Stimulated activated CD4-positive, alpha-beta T cell treated with anti-CD3 and anti-CD28 coated beads, Interleukin-15, amount 100 ng/mL, for 24 hours (primary cell): ENCODE results near the gene ZNF814.
A peak's percentile ranks its signal among the peaks of the same experiment; 100 is the strongest.
"Not testable (repeated sequence)": the region's sequence is repeated elsewhere in the genome, so short reads cannot be mapped to it uniquely, and the experiment has no call there.

ENCODE experiments used
- DNase-seq: peaks from one replicate; pipeline ENCODE4 v3.0.0-alpha.2; 2020

Gene ZNF814

DNA sequence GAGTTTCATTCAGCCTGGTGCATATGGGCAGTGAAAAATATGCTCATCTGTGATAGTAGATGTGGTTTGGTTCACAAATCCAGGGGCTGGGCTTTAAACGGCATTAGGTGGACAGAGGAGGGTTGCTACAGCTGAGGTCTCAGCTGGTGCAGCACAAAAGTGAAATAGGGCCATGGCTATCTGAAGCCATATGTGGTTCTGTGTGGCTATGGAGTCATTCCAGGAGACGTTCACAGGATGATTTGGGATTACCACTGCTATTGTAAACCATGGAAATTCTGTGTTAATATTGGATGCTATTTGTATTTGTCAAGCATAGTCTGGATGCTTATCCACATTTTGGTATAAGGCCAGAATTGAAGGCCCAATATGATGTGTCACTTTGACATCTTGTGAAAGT, 34.7 kb downstream of the ZNF814 start:
- DNase-seq: not testable (repeated sequence)

DNA sequence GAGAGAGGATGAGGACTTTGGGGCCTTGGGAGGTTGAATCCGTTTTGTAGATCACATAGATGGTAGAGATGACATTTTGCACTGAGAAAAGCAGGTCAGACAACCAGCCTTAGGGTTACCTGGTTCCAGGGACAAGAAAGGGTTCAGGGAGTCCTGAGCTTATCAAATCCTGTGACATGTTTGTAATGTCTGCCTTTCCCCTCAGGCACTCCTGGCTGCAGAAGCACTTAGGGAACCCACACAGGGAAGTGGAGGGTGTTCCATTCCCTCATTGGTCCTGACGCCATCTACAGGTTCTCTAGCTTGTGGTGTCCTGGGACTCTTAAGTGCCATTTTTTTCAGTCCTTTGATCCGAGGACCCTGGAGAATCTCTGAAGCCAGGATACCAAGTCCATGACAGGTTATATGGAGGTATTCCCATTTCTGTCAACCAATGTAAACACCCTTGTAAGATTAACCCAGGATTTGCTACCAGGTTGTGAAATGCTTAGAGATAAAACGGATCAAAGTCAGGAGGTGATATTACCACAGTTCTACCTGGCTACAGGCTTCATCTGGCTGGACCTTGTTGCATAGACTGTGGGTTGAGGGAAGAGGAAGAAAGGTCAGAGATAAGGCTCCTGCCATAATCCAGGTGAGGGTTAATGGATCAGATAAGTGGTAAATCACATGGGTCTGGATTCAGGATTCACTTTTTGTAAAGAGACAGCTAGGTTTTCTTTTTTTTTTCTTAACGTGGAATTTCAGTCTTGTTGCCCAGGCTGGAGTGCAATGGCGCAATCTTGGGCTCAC, 36.8 kb downstream of the ZNF814 start:
- DNase-seq: not testable (repeated sequence)

DNA sequence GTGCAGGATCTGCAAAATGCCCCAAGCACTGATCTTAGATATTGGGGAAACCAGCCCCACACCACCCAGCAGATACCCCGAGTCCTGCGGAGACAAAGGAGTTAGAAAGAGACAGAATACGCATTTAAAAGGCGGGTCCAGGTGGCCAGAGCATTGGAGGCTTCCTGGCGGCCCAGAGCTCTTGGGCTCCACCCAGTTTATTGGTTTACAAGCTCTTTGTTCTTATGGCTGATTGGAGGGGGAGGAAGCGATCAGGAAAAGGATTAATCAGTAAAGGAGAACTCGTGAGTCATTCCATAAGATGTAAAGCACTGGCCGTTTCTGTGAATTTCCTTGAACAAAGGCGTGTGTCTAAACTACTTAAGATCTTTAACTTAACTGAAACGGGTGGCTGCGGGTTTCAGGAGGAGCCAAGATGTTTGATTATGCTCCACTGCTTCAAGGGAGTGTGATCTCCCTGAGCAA, 38.3 kb downstream of the ZNF814 start:
- DNase-seq: peak; percentile 38

DNA sequence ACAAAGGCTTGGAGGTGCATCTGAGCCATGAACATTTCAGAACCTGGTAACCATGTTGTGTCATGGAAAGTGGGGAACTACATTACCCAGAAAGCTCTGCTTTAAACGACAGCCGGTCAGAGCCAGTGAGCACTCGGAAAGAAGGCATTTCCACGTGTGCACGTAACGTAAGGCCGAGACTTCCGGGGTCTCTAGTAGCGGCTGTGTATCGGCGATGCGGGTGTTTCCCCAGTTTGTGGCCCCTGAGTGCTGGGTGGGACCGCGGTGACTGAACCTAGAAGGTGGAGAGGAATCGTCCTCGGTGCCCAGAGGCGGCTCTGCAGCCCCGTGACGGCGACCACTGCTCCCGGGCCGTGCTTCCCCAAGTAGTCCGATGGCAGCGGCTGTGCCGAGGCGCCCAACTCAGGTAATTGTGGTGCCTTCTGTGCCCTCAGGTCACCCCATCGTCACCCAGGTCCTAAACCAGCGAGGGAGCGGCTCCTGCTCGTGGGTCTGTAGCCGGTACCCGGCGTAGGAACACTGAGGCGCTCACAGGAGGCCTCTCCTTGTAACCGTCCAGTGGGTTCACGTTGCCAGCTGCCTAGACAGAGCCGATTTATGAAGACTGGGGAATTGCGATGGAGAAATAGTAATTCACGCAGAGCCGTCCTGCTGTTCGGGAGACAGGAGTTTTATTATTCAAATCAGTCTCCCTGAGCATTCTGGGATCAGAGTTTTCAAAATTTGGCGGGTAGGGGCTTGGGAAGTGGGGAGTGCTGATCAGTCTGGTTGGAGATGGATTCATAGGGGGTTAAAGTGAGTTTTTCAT, 39.0 kb downstream of the ZNF814 start, which contains the start of gene ZNF587:
Gene ZNF587, plus strand, starts transcription at position 194 of the 808 bp plus-strand sequence. Its CDS starts 180 bp downstream, at position 374.
- peak; percentile 81 for DNase-seq

DNA sequence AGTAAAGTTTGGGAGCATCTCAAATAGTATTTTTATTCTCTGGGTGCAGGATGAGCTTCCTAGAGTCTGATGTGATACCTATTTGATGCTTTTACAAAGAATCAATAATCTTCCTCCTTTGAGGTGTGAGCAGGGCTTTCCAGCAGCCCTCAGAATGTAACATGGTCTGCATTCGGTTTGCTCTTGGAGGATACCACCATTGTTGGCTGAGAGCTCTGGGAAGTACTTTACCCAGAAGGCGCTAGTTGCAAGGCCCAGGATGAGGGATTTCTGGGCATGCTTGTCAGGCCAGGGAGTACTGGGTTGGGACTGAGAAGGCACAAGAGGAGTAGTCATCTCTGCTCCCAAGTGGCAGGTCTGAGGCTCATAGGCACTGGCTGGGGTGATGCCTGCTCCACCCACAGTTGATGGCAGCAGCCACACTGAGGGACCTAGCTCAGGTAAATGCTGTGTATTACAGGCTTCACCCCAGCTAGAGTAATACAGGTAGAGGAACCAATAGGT, 39.6 kb downstream of the ZNF814 start:
- DNase-seq: not testable (repeated sequence)

DNA sequence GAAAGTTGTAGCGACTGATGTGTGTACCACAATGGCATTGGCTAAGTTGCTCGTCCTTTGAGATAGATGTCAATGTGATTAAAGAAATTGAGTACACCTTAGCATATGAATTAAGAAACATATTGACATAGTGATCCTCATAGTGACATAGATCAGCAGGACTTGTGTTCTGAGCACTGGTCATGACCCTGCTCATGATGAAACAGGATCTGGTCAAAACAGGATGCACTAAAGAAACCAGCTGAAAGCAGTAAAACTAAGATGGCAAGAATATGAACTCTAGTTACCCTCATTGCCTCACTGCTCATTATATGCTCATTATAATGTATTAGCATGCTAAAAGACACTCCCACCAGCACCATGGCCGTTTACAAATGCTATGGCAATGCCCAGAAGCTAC, 41.7 kb downstream of the ZNF814 start:
- DNase-seq: not testable (repeated sequence)

DNA sequence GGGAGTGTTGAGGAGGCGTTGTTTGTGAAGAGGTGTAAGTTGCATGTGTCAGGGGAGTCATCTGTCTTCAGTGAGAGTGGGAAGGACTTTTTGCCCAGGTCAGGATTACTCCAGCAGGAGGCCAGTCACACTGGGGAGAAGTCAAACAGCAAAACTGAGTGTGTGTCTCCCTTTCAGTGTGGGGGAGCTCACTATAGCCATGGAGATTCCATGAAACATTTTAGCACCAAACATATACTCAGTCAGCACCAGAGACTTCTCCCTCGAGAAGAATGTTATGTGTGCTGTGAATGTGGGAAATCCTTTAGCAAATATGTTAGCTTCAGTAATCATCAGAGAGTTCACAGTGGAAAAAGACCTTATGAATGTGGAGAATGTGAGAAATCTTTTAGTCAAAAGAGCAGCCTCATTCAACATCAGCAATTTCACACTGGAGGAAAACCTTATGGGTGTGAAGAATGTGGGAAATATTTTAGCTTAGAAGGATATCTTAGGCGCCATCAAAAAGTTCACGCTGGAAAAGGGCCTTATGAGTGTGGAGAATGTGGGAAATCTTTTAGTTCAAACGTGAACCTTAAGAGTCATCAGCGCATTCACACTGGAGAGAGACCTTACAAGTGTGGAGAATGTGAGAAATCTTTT, 47.6 kb downstream of the ZNF814 start:
- no peak for DNase-seq

DNA sequence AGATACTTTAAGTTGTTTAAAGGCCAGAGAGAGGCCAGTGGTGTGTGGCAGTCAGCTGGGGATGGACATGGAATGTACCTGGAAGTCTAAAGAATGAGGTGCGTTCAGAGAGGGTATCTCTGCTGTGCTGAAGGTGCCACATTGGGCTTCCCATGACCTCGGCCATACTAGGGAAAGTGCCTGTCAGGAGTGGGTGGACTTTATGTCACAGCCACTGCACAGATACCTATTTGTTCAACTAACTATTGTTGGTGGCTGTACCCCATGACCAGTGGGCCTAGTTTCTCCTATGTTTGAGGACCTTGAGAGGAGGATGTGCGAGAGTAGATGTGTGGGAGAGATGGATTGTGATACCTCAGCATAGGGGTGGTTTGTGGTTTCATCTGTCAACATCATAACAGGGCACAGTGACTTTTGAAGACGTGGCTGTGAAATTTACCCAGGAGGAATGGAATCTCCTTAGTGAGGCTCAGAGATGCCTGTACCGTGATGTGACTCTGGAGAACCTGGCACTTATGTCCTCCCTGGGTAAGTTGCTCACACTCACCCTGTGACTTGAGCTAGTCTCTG, 50.1 kb downstream of the ZNF814 start:
- not testable (repeated sequence) for DNase-seq

DNA sequence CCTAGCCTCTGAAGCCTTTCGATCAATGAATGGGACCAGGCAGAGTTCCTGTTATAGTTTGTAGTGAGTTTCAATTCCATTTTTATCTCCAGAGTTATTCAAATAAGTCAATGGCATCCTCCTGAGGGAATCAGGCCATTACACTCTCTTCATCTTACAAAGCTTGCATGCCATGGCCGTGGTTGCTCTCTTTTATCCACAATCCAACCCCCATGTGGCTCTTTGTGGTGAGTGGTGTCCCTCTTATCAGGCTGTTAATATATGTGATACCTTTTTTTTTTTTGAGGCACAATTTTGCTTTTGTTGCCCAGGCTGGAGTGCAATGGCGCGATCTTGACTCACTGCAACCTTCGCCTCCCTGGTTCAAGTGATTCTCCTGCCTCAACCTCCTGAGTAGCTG, 51.8 kb downstream of the ZNF814 start:
- not testable (repeated sequence) for DNase-seq

DNA sequence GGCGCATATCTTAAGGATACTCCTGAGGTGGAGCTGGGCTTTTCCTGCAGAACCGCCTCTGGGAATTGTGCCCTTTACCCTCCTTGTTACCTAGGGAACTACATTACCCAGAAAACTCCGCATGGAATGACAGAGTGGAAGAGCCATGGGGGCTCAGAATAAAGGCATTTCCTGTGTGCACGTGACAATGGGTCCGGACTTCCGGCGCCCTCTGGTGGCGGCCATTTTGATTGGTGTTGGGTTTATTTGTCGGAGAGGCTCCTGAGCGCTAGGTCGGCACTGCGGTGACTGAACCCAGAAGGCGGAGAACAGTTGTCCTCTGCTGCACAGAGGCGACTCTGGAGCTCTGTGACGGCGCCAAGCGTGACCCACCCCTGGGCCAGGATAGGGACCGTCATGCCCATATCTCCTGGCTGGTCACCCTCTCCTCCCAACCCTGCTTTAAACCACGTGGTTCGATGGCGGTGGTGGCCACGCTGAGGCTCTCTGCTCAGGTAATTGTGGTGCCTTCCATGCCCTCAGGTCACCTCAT, 58.7 kb downstream of the ZNF814 start, which contains the start of gene ZNF587B:
Gene ZNF587B, plus strand, starts transcription at position 229 of the 532 bp plus-strand sequence. Its CDS starts 230 bp downstream, at position 459.
- DNase-seq: peak; percentile 46

DNA sequence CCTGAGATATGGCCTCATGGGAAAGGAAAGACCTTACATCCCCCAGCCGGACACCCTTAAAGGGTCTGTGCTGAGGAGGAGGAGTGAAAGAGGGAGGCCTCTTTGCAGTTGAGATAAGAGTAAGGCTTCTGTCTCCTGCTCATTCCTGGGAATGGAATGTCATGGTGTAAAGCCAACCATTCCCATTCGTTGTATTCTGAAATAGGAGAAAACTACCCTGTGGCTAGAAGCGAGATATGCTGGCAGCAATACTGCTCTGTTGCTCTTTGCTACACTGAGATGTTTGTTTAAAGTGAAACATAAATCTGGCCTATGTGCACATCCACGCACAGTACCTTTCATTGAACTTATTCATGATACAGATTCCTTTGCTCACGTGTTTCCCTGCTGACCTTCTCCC, 59.5 kb downstream of the ZNF814 start:
- no peak for DNase-seq

DNA sequence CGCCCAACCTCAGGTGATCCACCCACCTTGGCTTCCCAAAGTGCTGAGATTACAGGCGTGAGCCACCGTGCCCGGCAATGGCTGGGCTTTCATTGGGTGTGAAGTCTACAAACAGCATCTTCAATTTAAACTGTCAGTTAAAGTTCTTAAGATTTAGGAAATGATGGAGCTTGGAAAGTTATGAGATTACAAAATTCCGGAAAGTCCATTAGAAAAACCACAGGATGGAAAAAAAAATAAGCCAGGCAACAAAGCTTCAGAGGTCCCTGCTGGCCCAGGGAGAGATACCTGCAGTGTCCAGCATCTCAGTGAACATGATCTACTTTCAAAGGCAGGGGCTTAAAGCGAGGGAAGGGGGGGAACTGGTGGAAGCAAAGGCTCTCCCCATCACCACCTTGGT, 63.3 kb downstream of the ZNF814 start:
- no peak for DNase-seq

DNA sequence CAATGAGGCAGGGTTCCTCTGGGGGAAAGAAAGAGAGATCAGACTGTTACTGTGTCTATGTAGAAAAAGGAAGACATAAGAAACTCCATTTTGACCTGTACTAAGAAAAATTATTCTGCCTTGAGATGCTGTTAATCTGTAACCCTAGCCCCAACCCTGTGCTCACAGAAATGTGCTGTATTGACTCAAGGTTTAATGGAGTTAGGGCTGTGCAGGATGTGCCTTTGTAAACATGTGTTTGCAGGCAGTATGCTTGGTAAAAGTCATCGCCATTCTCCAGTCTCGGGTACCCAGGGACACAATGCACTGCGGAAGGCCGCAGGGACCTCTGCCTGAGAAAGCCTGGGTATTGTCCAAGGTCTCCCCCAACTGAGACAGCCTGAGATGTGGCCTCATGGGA, 65.2 kb downstream of the ZNF814 start:
- DNase-seq: not testable (repeated sequence)

DNA sequence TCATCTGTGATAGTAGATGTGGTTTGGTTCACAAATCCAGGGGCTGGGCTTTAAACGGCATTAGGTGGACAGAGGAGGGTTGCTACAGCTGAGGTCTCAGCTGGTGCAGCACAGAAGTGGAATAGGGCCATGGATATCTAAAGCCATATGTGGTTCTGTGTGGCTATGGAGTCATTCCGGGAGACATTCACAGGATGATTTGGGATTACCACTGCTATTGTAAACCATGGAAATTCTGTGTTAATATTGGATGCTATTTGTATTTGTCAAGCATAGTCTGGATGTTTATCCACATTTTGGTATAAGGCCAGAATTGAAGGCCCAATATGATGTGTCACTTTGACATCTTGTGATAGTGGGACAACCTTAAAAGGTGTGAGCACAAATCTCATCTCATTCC, 65.7 kb downstream of the ZNF814 start:
- DNase-seq: not testable (repeated sequence)

DNA sequence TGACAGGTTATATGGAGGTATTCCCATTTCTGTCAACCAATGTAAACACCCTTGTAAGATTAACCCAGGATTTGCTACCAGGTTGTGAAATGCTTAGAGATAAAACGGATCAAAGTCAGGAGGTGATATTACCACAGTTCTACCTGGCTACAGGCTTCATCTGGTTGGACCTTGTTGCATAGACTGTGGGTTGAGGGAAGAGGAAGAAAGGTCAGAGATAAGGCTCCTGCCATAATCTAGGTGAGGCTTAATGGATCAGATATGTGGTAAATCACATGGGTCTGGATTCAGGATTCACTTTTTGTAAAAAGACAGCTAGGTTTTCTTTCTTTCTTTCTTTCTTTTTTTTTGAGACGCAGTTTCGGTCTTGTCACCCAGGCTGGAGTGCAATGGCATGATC, 67.3 kb downstream of the ZNF814 start:
- DNase-seq: not testable (repeated sequence)

DNA sequence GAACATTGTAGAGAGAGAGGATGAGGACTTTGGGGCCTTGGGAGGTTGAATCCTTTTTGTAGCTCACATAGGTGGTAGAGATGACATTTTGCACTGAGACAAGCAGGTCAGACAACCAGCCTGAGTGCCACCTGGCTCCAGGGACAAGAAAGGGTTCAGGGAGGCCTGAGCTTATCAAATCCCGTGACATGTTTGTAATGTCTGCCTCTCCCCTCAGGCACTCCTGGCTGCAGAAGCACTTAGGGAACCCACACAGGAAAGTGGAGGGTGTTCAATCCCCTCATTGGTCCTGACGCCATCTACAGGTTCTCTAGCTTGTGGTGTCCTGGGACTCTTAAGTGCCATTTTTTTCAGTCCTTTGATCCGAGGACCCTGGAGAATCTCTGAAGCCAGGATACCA, 67.7 kb downstream of the ZNF814 start:
- DNase-seq: not testable (repeated sequence)

DNA sequence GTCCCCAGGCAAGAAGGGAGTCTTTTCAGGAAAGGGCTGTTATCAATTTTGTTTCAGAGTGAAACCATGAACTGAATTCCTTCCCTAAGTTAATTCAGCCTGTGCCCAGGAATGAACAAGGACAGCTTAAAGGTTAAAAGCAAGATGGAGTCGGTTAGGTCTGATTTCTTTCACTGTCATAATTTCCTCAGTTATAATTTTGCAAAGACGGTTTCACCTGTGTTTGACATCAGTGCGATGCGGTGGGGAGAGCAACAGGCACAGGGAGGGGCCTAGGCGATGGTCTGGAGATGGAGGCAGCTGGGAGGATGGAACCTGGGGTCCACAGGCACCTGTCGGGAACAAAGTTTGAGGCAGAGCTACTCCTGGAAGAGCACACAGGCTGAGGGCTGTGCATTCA, 68.2 kb downstream of the ZNF814 start:
- no peak for DNase-seq

DNA sequence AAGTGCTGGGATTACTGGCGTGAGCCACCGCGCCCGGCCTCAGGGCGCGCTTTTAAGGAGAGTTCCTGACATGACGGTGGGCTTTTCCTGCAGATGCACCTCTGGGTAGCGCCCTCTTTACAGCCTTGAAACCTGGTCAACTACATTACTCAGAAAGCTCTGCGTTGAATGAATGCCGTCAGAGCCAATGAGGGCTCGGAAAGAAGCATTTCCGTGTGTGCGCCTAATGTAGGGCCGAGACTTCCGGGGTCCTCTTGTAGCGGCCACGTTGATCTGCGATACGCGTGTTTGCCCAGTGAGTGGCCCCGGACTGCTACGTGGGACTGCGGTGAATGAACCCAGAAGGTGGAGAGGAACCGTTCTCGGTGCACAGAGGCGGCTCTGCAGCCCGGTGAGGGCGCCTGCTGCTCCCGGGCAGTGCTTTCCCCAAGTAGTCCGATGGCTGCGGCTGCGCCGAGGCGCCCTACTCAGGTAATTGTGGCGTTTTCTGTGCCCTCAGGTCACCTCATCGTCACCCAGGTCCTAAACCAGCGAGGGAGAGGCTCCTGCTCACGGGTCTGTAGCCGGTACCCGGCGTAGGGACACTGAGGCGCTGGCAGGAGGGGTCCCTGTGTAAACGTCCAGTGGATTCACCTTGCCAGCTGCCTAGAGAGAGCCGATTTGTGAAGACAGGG, 69.2 kb downstream of the ZNF814 start:
- DNase-seq: peak; percentile 85

DNA sequence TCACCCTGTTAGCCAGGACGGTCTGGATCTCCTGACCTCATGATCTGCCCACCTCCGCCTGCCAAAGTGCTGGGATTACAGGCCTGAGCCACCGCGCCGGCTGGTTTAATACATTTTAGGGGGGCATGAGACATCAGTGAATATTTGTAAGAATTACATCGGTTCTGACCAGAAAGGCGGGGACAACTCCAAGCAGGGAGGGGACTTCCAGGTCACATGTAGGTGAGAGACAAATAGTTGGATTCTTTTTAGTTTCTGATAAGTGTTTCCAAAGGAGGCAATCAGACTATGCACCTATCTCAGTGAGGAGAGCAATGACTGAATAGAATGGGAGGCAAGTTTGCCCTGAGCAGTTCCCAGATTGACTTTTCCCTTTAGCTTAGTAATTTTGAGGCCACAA, 70.5 kb downstream of the ZNF814 start:
- no peak for DNase-seq

DNA sequence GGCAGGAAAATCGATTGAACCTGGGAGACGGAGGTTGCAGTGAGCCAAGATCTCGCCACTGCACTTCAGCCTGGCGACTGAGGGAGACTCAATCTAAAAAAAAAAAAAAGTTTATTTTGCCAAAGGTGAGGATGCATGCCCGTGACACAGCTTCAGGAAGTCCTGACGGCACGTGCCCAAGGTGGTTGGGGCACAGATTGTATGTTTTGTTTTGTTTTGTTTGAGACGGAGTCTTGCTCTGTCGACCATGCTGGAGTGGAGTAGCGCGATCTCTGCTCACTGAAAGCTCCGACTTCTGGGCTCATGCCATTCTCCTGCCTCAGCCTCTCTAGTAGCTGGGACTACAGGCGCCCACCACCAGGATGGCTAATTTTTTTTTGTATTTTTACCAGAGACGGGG, 70.9 kb downstream of the ZNF814 start:
- no peak for DNase-seq

DNA sequence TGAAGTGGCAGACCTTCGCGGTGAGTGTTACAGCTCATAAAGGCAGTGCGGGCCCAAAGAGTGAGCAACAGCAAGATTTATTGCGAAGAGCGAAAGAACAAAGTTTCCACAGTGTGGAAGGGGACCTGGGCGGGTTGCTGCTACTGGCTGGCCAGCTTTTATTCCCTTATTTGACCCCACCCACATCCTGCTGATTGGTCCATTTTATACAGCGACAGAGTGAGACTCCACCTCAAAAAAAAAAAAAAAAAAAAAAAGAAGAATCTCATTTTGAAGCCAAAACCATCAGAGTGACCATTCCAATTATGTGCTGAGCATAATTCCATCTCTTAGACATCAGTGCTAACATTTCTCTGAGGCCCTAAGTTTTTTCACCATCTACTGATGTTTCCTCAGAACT, 72.2 kb downstream of the ZNF814 start:
- DNase-seq: no peak
